ENCODE measurements around the gene PRB3.

PRB3 gene

GRCh38 chr12:11269607-11270006 is at the start of gene PRB3:
Gene PRB3, minus strand, starts transcription at chr12:11269707. Its CDS starts 38 bp downstream, at chr12:11269669.
- DNase-seq = no peak

- DNase-seq = no peak
These were observed 40.8 kb upstream of the PRB3 start, which contains the start of gene PRB4 for GRCh38 chr12:11310336-11310735. Gene PRB4, minus strand, starts transcription at chr12:11310436. Its CDS starts 38 bp downstream, at chr12:11310398.

GRCh38 chr12:11307143-11307542 is 37.6 kb upstream of the PRB3 start:
- DNase-seq = no peak

- no peak for DNase-seq
These were observed 3.9 kb upstream of the PRB3 start for GRCh38 chr12:11273449-11273848.

GRCh38 chr12:11264501-11264900 is 5.0 kb downstream of the PRB3 start:
- no peak for DNase-seq

GRCh38 chr12:11246489-11246888 is 23.0 kb downstream of the PRB3 start:
- DNase-seq = no peak

- no peak for DNase-seq
These were observed 26.9 kb downstream of the PRB3 start for GRCh38 chr12:11242656-11243055.

GRCh38 chr12:11240348-11240930 is 29.1 kb downstream of the PRB3 start:
- no peak for DNase-seq

GRCh38 chr12:11238275-11238674 is 31.2 kb downstream of the PRB3 start:
- no peak for DNase-seq

GRCh38 chr12:11233532-11233931 is 36.0 kb downstream of the PRB3 start:
- DNase-seq = no peak

- peak; percentile 74 for DNase-seq
These were observed 41.1 kb downstream of the PRB3 start for GRCh38 chr12:11228296-11228879.

- no peak for DNase-seq
These were observed 42.1 kb downstream of the PRB3 start for GRCh38 chr12:11227373-11227772.

All from hematopoietic multipotent progenitor cell treated with erythropoietin and hydrocortisone succinate and interleukin-3 and kit ligand, for 6 days (in vitro differentiated cells).